Measurements from ENCODE around the gene CDH4.

Gene CDH4

DNA sequence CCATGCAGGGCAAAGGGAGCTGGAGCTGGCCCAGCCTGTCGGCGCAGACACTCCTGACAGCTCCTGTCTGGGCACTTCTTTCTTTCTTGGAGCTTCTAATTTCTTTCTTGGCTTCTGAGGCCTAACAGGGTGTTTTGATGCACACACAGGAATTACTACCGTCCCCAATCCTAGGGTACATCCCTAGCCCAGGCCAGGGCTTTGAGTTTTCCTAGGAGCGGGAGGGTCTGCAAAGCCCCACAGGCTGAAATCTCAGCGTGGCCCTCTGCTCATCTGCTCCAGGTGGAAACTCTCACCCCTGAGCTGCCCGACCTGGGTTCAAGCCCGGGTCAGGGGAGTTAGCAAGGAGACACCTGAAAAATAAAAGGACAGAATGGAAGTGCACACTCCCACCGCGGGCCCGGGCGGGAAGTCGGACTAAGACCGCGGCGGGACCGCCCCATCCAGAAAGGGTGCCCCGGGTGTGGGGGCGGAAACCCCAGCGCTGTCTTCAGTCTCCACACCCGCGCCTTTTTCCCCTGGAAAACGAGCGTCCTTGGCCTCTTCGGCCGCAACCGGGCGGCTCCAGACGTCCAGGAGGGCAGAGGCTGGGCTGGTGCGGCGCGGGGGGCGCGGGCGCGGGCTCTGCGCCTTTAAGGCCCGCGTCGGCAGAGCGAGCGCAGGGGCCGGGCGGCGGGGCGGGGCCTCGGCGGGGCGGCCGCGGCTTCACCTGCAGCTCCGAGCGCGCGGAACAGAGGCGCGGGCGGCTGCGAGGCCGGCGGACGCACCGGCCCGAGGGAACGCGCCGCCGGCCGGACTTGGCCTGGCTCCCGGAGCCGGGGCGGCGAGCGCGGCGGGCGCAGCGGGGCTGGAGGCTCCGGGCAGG is at the start of gene CDH4:
TSS of gene CDH4 (plus strand) at position 733 of the 865 bp plus-strand sequence.
- DNase-seq (ENCODE audit: low read depth), result no peak

DNA sequence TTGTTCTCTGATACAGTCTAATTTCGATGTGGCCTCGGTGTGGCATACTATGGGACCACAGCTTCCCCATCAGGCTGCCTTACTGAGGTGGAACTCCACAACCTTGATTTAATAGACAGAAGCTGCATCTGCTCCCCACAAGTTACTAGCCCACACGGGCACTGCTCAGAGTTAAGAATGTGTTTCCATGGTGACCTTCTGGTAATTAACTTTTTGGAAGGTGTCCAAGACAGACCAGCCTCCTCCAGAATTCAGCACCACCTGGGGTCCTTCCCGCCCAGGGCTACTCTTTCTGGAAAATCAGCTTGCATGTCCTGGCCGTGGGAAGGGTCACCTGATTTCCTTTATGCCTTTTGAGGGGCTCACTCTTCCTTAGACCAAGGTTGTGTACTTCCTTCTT is 48.7 kb upstream of the CDH4 start:
- DNase-seq (ENCODE audit: low read depth), result no peak

DNA sequence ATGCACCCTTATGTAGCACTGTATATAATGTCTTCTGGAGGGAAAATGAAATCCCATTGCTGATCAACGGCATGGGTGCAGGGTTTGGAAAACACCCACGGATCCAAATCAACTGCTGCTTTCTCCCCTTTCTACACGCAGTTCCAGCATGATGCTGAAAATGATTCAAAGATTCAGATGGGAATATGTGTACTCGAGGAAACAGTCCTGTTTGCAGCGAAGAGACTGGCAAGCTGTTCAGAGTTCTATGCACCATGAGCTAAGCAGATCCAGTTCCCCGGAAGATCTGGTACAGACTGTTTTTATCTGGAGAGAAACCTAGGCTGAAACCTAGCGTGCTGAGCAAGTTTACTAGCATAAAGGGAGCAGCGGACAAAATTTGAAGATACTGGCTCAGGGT is 47.9 kb upstream of the CDH4 start:
- no peak for DNase-seq (ENCODE audit: low read depth)

DNA sequence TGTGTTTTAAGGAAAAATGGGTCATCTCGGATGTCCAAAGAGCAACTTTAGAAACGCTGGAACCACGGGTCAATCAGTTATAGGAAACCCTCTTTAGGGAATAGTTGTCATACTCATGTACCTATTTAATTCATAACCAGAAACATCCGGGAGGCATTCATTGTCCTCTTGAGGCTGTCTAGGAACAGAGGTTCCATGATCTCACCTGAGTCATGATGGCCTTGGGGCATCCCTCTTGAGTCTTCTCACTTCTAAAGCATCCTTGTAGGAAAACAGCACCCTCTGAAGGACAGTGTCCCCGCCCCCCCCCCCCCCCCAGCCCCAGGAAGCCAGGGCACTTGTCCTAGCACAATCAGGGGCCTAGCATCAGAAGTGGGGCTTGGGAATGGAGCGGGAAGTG is 46.3 kb upstream of the CDH4 start:
- DNase-seq (ENCODE audit: low read depth), result no peak

DNA sequence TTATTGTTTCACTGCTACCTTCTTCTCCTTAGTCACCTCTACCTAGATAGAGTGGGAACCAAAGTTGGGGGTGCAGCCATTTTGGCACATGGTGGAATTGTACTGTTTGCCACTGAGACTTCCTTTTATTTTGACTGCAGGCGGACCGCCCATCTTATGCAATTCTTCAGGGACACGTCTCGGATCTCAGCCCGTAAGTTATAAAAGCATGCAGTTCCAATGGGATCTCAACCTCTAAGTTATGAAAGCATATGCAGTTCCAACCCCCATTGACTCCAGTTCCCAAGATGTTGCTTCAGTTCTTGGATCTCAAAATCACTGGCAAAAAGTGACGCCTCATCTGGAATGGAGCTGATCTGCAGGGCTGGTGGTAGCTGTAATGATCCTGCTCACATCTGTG is 41.2 kb upstream of the CDH4 start:
- DNase-seq (ENCODE audit: low read depth), result no peak

DNA sequence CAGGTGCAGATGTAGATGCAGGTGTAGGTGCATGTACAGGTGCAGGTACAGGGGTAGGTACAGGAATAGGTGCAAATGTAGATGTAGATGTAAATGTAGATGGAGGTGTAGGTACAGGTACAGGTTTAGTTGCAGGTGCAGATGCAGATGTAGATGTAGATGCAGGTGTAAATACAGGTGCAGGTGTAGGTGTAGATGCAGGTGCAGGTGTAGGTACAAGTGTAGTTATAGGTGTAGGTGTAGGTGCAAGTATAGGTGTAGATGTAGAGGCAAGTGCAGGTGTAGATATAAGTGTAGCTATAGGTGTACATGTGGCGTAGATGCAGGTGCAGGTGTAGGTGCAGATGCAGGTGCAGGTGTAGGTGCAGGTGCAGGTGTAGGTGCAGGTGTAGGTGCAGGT is 34.2 kb upstream of the CDH4 start:
- no peak for DNase-seq (ENCODE audit: low read depth)

DNA sequence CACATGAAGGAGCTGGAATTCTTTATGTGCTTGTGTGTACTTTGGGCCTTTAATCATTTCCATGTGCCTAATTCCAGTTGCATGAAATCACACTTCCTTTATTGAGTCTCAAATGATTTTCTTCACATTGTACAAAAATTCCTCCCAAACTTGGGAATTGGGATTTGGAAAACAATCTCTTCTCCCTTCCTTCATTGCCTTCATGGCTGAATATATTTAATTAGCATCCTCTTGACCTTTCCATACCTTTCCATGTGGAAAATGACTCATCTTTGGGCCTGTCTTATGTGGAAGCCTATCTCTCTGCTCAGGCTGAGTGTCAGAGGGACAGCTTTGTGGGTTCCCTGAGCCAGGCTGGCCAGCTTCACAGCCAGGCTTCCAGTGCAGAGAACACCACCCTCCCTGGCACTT is 33.0 kb upstream of the CDH4 start:
- DNase-seq (ENCODE audit: low read depth), result peak; percentile 28

DNA sequence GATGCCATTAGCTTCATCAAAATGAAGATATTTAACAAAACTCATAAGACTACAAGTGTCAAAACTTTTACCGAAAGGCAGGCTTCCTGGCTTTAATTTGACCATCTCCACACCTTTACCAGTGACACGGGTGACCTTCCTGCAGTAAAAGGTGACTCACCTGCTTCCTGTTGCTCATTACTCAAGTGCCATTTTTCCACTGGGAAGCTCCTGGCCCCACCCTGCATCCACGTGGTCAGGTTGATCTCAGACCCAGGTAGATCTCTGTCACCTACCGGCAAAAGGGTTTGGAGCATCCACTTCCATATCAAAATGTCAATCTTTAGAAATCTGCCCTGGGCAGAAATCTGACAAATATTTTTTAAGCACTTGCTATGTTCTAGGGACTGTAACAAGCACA is 31.9 kb upstream of the CDH4 start:
- DNase-seq (ENCODE audit: low read depth), result no peak

DNA sequence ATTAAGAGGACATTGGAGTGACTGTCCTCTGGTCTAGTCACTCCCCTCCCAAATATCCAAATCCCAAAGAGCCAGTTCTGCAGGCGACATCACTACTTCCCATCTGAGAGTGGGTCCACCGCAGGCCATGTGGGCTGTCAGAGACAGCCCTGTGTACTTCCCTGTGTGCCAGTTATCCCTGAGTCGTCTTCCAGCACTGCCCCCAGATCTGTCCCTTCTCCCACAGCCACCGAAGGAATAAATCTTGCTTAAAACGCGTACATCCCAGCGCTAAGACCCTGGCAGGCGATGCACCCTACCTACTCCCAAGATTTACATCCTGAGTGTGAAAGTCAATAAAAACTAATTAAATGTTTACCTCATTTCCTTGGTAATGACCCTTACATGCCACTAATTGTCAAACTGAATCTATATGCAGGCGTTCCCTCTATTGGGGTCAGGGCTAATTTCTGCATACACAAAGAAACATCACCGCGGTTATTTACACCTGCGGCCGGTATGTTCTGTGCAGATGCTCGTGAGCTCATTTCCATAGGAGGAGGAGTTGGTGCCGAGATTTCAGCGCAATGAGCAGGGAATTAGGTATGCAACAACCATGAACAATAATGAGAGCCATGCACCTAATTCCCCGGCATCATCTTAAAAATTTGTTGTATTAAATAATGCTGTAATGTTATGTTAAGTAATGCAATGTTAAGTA is 31.3 kb upstream of the CDH4 start:
- no peak for DNase-seq (ENCODE audit: low read depth)

DNA sequence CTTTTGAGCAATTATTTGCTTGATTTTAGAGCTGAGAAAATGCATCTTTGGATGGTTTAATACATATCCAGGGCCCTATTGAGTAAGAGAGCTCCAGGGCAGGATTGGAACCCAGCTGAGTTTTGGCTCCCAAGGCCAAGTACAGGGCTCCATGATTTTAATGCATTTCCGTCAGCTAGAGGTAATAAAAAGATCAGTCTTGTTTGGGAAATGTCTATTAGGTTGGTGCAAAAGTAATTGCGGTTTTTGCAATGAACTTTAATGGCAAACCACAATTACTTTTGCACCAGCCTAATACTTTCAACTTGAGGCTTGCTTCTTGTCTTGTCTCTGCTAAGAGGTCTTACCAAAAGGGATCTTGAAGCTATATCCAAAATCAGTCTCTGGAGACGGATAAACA is 29.4 kb upstream of the CDH4 start:
- no peak for DNase-seq (ENCODE audit: low read depth)

DNA sequence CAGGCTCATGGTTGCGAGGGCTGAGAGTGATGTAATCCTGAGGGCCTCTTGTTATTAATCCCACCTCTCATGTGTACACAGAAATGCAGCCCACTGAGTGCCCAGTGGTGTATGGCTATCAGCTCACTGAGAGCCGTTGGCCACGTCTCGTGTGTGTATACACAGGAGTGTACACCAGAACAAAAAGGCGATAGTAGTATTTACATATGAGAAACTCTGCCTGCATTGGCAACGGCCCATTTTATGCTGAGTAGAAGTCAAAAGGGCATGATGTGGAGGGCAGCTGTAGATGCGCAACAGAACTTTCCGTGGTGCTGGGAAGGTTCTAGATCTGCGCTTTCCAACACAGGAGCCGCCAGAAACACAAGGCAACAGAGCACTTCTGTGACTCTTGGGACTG is 28.9 kb upstream of the CDH4 start:
- DNase-seq (ENCODE audit: low read depth), result no peak

DNA sequence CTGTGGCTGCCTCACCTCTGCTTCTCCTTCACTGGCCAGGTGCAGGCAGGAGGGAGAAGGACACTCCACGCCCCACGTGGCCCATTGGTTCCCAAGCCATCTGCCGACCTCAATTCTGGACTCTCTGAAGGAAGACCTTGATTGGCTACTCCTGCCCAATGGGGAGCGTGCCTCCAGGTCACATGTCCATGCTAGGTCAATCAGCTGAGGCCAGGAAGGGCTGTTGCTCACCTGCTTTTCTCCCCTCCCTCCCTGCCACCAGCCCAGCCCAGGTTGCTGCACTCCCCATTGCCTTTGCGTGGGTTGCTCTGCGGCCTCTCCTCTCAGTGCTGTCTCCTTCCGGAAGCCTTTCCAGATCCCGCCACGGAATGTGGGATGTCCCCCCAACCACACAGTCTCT is 21.9 kb upstream of the CDH4 start:
- DNase-seq (ENCODE audit: low read depth), result no peak

DNA sequence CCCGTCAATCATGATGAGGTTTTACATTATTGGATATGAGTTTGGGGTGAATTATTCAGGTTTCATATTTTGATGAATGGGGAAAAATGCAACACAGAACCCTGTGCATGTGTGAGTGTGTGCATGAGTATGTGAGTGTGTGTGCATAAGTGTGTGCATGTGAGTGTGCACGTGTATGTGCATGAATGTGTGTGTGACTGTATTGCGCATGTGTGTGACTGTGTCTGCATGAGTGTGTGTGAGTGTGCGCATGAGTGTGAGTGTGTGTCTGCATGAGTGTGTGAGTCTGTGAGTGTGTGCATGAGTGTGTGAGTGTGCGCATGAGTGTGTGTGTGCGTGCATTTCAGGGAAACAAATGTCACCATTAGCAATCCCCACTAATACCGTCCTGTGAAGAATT is 18.5 kb upstream of the CDH4 start:
- no peak for DNase-seq (ENCODE audit: low read depth)

DNA sequence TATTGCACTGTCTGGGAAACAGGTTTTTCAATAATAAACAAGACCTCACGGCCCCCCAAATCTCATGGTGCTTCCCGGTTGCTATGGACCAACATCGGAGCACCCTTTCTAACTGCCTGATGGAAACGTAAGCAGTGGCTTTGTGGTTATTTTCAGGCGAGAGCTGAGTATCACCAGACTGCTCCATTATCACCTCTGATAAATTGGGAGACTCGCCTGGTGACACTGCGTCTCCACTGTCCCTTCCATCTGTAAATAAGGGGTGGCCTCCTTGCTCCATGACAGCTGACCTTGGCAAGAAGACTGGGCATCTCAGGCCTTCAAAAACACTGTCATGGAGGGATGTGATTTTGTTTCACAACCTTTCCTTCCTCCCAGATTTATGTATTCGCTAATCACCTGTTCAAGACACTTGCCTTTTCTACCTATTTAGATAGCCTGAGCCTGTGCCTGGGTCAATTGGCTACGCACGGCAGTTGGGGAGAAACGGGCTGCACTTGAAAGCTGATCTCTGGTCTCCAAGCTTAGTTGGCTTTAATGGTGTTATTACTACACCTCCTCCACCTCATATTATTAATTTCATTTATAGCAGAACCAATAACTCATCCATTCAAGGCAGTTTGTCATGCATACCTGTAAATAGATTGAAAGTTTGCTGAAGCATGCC is 17.7 kb upstream of the CDH4 start:
- no peak for DNase-seq (ENCODE audit: low read depth)

DNA sequence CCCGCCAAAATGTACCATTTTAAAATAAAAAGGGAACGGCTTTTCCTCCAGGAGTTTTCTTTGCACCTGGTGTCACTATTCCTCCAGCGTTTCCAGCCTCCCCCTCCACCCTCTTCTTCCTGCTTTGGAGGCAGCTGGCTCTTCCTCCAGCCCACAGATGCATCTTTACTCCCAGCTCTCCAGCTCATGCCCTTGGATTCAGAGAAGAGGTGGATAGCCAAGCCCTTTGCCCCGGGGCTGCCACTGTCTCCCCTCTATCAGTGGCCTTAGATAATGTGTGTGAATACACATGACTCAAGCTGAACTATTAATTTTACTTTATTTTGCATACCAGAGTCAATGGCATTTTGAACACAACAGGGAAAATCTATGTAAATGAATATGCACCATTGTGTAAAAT is 15.3 kb upstream of the CDH4 start:
- DNase-seq (ENCODE audit: low read depth), result no peak

DNA sequence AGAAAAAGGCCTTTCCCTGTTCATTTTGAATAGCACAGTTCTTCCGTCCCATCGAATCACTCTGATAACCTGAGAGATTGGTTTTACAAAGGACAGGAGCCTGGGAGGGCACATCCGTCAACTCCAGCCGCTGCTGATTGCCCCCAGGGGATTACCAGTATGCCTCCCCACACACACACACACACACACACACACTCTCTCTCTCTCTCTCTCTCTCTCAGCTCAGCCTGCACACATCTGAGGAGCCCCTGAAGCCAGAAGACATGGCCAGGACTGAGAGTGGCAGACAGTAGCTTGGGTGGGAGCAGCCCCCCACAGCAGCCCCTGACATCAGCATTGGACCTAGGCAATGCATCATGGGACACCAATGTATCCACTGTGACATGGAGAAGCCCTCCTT is 13.2 kb upstream of the CDH4 start:
- DNase-seq (ENCODE audit: low read depth), result no peak

DNA sequence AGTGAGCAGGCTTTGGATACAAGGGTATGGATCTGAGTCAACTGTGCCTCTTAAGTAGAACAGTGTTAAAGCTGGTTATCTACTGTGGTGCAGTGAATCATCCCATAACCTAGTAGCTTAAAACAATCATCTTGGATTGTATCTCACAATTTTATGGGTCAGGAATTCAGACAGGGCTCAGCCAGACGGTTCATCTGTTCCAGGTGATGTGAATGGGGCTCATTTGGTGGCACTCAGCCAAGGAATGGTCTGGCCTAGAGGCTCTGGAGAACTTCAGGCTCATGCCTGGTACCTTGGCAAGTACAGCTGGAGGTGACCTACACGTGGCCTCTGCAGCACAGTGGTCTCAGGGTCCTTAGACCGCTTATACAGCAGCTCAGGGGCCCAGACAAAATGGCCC is 11.2 kb upstream of the CDH4 start:
- DNase-seq (ENCODE audit: low read depth), result no peak

DNA sequence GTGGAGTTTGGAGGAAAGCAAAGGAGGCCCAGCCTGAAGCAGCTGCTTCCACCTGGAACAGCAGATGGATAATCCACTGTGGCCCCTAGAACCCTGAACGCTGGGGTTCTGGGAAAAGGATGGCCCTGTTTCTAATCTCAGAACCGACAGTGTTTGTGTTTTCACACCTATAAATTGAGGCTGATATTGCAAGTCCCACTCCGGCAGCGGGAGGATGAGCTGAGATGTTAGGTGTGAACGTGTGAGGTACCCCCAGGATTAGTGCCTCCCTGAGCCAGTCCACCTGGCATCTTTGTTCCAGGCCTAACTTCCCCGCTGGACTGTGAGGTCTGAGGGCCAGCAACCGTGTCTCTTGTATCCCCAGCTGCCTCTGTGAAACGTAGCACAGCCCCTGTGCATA is 7.8 kb upstream of the CDH4 start:
- DNase-seq (ENCODE audit: low read depth), result no peak

DNA sequence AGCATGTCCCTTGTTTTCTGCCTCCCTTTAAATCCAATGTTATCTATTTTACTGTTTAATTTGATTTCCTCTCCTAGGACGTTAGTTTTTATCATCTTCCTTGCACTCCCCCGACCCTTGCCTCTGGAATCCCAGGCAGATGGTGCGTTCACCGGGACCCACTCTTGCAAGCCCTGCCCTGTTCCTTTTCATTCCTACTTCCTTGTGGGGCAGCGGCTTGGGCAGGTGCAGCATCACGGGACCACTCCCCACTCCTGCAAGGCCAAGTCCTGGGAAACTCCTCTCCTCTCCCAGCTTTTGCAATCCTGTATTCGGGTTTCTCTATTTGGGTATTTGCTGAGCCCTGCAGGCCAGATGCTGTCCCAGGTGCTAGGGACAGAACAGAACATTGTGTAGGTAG is 5.8 kb upstream of the CDH4 start:
- no peak for DNase-seq (ENCODE audit: low read depth)

DNA sequence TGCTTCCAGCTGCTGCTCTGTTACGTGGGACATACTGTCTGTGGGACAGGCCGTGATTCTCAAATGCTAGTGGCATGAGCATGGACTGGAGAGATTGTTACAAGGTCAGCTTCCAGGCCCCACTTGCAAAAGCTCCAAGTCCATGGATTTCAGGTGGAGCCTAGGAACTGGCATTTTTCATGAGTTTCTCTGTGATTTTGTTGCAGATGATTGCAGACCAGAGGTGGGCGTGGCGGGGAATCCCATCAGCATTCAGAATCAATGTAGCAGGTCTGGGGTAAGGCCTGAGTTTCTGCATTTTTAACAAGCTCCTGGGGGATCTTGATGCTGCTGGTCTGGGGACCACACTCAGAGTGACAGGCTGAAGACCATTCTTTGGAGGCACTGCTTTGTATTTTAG is 2.4 kb upstream of the CDH4 start:
- no peak for DNase-seq (ENCODE audit: low read depth)

DNA sequence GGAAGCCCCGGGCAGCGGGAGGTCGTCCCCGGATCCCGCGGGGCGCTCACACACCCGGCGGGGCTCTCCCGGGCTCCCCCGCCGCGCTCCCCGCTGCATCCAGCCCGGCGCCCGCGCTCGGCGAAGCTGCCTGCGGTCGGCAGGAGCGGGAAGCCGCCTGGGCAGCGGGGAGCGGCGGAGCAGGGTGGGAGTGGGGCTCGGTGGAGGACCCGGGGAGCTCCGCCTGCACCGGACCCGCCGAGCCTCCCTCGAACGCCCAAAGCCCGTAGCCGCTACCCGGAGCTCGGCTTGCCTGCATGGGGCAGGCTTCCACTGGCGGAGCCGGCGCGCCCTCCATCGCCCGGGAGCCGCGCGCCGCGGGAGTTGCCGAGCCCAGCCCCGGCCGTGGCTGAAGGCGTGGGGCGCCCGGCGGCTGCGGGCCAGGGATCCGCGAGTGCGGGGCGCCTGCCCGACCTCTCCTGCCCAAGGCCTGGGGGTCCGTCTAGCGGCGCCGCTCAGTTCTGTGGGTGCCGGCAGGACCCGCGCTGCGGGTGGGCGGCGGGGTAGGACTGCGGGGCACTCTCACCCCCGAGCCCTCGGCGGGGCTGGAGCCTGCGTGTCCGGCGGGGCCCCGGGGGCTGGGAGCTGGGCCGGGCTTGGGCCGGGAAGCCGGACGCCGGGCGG is 671 bp downstream of the CDH4 start:
- no peak for DNase-seq (ENCODE audit: low read depth)

DNA sequence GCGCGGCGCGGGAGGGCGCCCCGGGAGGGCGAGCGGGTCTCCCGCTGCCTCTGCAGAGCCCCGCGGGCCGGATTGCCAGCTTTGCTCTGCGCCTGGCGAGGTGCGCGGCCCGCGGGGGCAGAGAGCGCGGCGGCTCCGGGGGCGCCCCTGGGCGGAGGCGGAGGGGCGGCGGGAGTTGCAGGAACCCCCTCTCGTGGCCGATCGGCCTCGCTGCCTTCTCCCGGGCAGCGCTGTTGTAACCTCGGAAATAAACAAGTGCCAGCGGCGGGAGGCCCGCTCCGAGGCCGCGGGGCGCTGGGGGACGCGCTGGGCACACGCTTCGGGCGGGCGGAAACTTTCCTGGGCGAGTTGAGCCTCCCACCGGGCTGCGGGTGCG is 1.2 kb downstream of the CDH4 start:
- no peak for DNase-seq (ENCODE audit: low read depth)

Measured in fibroblast of the conjunctiva (primary cell).